ENCODE measurements around the gene TMF1.

The TMF1 gene

GRCh38 chr3:69051756-69052471 is at the start of gene TMF1:
Gene TMF1 (minus strand): TSS chr3:69052333. CDS start chr3:69052086, 247 bp downstream.
- no peak for DNase-seq

GRCh38 chr3:69099576-69099975 is 47.4 kb upstream of the TMF1 start:
- DNase-seq: no peak

GRCh38 chr3:69097407-69098086 is 45.4 kb upstream of the TMF1 start:
- DNase-seq: no peak

GRCh38 chr3:69096299-69096698 is 44.2 kb upstream of the TMF1 start:
- DNase-seq: no peak

GRCh38 chr3:69095636-69096035 is 43.5 kb upstream of the TMF1 start:
- no peak for DNase-seq

- peak; percentile 82 for DNase-seq
Measured at GRCh38 chr3:69094467-69095205, 42.5 kb upstream of the TMF1 start.

GRCh38 chr3:69092030-69092516 is 39.9 kb upstream of the TMF1 start:
- no peak for DNase-seq

- no peak for DNase-seq
Measured at GRCh38 chr3:69091389-69092029, 39.4 kb upstream of the TMF1 start.

GRCh38 chr3:69090021-69090420 is 37.9 kb upstream of the TMF1 start:
- DNase-seq: no peak

GRCh38 chr3:69088063-69088462 is 35.9 kb upstream of the TMF1 start:
- peak; percentile 50 for DNase-seq

- no peak for DNase-seq
Measured at GRCh38 chr3:69087030-69087791, 35.1 kb upstream of the TMF1 start.

- peak; percentile 95 for DNase-seq
Measured at GRCh38 chr3:69085833-69086722, 33.9 kb upstream of the TMF1 start.

GRCh38 chr3:69085168-69085832 is 33.2 kb upstream of the TMF1 start:
- peak; percentile 49 for DNase-seq

- peak; percentile 93 for DNase-seq
Measured at GRCh38 chr3:69084326-69085167, 32.4 kb upstream of the TMF1 start, which contains the start of gene ARL6IP5. Gene ARL6IP5 (plus strand): TSS chr3:69084937. CDS start chr3:69085048, 111 bp downstream.

- DNase-seq: peak; percentile 90
Measured at GRCh38 chr3:69082805-69083204, 30.7 kb upstream of the TMF1 start.

GRCh38 chr3:69082361-69082760 is 30.2 kb upstream of the TMF1 start:
- no peak for DNase-seq

- DNase-seq: peak; percentile 94
Measured at GRCh38 chr3:69081583-69082262, 29.6 kb upstream of the TMF1 start.

GRCh38 chr3:69080233-69080920 is 28.2 kb upstream of the TMF1 start, which contains the start of gene UBA3:
Gene UBA3 (minus strand): TSS chr3:69080365. CDS start chr3:69080353, 12 bp downstream.
- DNase-seq: peak; percentile 95

Measured in NCI-H82 (cell line).